Activated T-cell treated with anti-CD3 and anti-CD28 coated beads for 1 hour (primary cell): Measurements from ENCODE around the gene CACNA2D4.
"Not testable (repeated sequence)": the region's sequence is repeated elsewhere in the genome, so short reads cannot be mapped to it uniquely, and the experiment has no call there.

Experiments used
- DNase-seq: peaks from one replicate; pipeline ENCODE4 v3.0.0-alpha.2; 2020; ENCODE audit warnings: low read depth

The CACNA2D4 gene

GRCh38 chr12:1918081-1918883 lies at the start of gene CACNA2D4:
Gene CACNA2D4 (minus strand): TSS chr12:1918652. CDS start chr12:1918473, 179 bp downstream.
- DNase-seq = no peak

- no peak for DNase-seq
Measured at GRCh38 chr12:1966561-1967226, 48.2 kb upstream of the CACNA2D4 start.

- DNase-seq = no peak
Measured at GRCh38 chr12:1965916-1966315, 47.5 kb upstream of the CACNA2D4 start.

- DNase-seq = no peak
Measured at GRCh38 chr12:1962051-1963020, 43.9 kb upstream of the CACNA2D4 start.

GRCh38 chr12:1956716-1957115 lies 38.3 kb upstream of the CACNA2D4 start:
- DNase-seq = no peak

- no peak for DNase-seq
Measured at GRCh38 chr12:1949771-1950470, 31.5 kb upstream of the CACNA2D4 start.

- no peak for DNase-seq
Measured at GRCh38 chr12:1948883-1949282, 30.4 kb upstream of the CACNA2D4 start.

- no peak for DNase-seq
Measured at GRCh38 chr12:1947081-1947480, 28.6 kb upstream of the CACNA2D4 start.

- no peak for DNase-seq
Measured at GRCh38 chr12:1946296-1946695, 27.8 kb upstream of the CACNA2D4 start.

- DNase-seq = not testable (repeated sequence)
Measured at GRCh38 chr12:1945502-1945901, 27.1 kb upstream of the CACNA2D4 start.

GRCh38 chr12:1939801-1940607 lies 21.6 kb upstream of the CACNA2D4 start:
- peak; percentile 95 for DNase-seq

GRCh38 chr12:1939331-1939730 lies 20.9 kb upstream of the CACNA2D4 start:
- no peak for DNase-seq

- DNase-seq = no peak
Measured at GRCh38 chr12:1937481-1938224, 19.2 kb upstream of the CACNA2D4 start.

GRCh38 chr12:1936406-1937320 lies 18.2 kb upstream of the CACNA2D4 start:
- DNase-seq = no peak

GRCh38 chr12:1935700-1936378 lies 17.4 kb upstream of the CACNA2D4 start:
- DNase-seq = no peak

- DNase-seq = no peak
Measured at GRCh38 chr12:1935242-1935641, 16.8 kb upstream of the CACNA2D4 start.

GRCh38 chr12:1934831-1935230 lies 16.4 kb upstream of the CACNA2D4 start:
- no peak for DNase-seq

- no peak for DNase-seq
Measured at GRCh38 chr12:1934068-1934467, 15.6 kb upstream of the CACNA2D4 start.
